VCaP (cell line): Measurements from ENCODE around the gene SENP7.

Experiments used
- H3K27ac ChIP-seq: fragments of 450-650 bp; 2 replicates; pipeline ENCODE4 v1.5.1; 2017
- TF ChIP-seq, protein P1 (sequence below): fragments of 450-650 bp; conservative IDR thresholded peaks from 2 replicates; pipeline ENCODE4 v1.5.1; 2017; ENCODE audit warnings: mild to moderate bottlenecking, moderate library complexity

The SENP7 gene

GRCh38 chr3:101530686-101531047 lies 17.7 kb upstream of the SENP7 start:
- TF ChIP-seq, protein P1, sequence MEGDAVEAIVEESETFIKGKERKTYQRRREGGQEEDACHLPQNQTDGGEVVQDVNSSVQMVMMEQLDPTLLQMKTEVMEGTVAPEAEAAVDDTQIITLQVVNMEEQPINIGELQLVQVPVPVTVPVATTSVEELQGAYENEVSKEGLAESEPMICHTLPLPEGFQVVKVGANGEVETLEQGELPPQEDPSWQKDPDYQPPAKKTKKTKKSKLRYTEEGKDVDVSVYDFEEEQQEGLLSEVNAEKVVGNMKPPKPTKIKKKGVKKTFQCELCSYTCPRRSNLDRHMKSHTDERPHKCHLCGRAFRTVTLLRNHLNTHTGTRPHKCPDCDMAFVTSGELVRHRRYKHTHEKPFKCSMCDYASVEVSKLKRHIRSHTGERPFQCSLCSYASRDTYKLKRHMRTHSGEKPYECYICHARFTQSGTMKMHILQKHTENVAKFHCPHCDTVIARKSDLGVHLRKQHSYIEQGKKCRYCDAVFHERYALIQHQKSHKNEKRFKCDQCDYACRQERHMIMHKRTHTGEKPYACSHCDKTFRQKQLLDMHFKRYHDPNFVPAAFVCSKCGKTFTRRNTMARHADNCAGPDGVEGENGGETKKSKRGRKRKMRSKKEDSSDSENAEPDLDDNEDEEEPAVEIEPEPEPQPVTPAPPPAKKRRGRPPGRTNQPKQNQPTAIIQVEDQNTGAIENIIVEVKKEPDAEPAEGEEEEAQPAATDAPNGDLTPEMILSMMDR: no peak
- no peak overlapping the region for H3K27ac ChIP-seq

GRCh38 chr3:101529816-101530685 lies 17.0 kb upstream of the SENP7 start:
- no peak overlapping the region for H3K27ac ChIP-seq
- TF ChIP-seq, protein P1: no peak

DNA sequence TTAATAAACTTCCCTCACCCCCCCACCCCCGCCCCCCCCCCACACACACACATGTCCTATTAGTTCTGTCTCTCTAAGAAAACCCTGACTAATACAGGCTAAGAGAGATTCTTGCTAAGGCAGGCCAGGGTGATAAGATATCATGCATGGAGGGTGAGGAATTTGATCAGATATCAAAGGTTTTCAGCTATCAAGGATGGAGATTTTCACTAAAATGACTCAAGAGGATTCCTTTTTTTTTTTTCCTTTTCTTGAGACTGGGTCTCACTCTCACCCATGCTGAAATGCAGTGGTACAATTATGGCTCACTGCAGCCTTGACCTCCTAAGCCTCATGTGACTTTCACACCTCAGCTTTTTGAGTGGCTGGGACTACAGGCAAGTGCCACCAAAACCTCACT lies 14.9 kb upstream of the SENP7 start:
- H3K27ac ChIP-seq: no peak overlapping the region
- TF ChIP-seq, protein P1: no peak

GRCh38 chr3:101527441-101527840 lies 14.4 kb upstream of the SENP7 start:
- TF ChIP-seq, protein P1: no peak
- no peak overlapping the region for H3K27ac ChIP-seq

GRCh38 chr3:101521211-101521701 lies 8.2 kb upstream of the SENP7 start:
- H3K27ac ChIP-seq: no peak overlapping the region
- TF ChIP-seq, protein P1: no peak

GRCh38 chr3:101519685-101520365 lies 6.8 kb upstream of the SENP7 start:
- TF ChIP-seq, protein P1: no peak
- no peak overlapping the region for H3K27ac ChIP-seq

DNA sequence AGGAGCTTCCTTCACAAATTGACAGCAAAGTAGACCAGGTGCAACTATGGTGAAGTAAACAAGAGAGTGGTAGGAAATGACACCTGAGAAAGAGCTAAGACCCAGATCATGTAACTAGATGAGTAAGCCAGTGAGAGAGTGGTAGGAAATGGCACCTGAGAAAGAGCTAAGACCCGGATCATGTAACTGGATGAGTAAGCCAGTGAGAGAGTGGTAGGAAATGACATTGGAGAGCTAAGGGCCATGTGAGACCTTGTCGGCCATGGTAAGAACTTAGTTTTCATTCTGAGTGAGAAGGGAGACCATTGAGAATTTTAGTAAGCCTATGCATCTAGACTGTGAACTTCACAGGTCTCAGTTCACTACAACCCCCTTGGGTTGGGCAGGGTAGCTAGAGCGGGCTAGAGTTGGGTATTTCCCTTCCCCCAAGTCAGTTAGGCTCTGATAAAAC lies 5.4 kb upstream of the SENP7 start:
- TF ChIP-seq, protein P1: no peak
- H3K27ac ChIP-seq: no peak overlapping the region
